CD4-positive, alpha-beta T cell treated with Interleukin-2 at 100 ng/mL for 4 hours (primary cell): Measurements from ENCODE around the gene UNC50.

Source experiments
- DNase-seq: peaks from one replicate; pipeline ENCODE4 v3.0.0-alpha.2; 2020; ENCODE audit warnings: low spot score

The UNC50 gene

GRCh38 chr2:98608116-98608961, at the start of gene UNC50, which contains the start of gene COA5:
Gene UNC50, plus strand, starts transcription at chr2:98608589. Its CDS starts 1,171 bp downstream, at chr2:98609760.
Gene COA5, minus strand, starts transcription at chr2:98608512. Its CDS starts 107 bp downstream, at chr2:98608405.
- peak; percentile 90 for DNase-seq

- no peak for DNase-seq
Measured at GRCh38 chr2:98558852-98559530, 49.4 kb upstream of the UNC50 start.

- no peak for DNase-seq
Measured at GRCh38 chr2:98559581-98559980, 48.8 kb upstream of the UNC50 start.

- no peak for DNase-seq
Measured at GRCh38 chr2:98560256-98560771, 48.1 kb upstream of the UNC50 start.

GRCh38 chr2:98561018-98561417, 47.4 kb upstream of the UNC50 start:
- DNase-seq = no peak

GRCh38 chr2:98561902-98562695, 46.3 kb upstream of the UNC50 start:
- no peak for DNase-seq

- DNase-seq = no peak
Measured at GRCh38 chr2:98563394-98563793, 45.0 kb upstream of the UNC50 start.

GRCh38 chr2:98564541-98565132, 43.8 kb upstream of the UNC50 start:
- DNase-seq = no peak

GRCh38 chr2:98565286-98565860, 43.0 kb upstream of the UNC50 start:
- no peak for DNase-seq

GRCh38 chr2:98565941-98566340, 42.4 kb upstream of the UNC50 start:
- DNase-seq = no peak

- no peak for DNase-seq
Measured at GRCh38 chr2:98568161-98568956, 40.0 kb upstream of the UNC50 start.

- DNase-seq = peak; percentile 68
Measured at GRCh38 chr2:98569197-98569793, 39.1 kb upstream of the UNC50 start.

GRCh38 chr2:98569915-98570314, 38.5 kb upstream of the UNC50 start:
- DNase-seq = no peak

GRCh38 chr2:98570356-98570755, 38.0 kb upstream of the UNC50 start:
- no peak for DNase-seq

GRCh38 chr2:98571121-98571701, 37.2 kb upstream of the UNC50 start:
- DNase-seq = no peak

- no peak for DNase-seq
Measured at GRCh38 chr2:98571796-98572195, 36.6 kb upstream of the UNC50 start.

GRCh38 chr2:98572211-98572610, 36.2 kb upstream of the UNC50 start:
- DNase-seq = no peak

GRCh38 chr2:98572676-98573075, 35.7 kb upstream of the UNC50 start:
- DNase-seq = no peak

GRCh38 chr2:98573426-98573825, 35.0 kb upstream of the UNC50 start:
- DNase-seq = no peak
